HG02973 (cell line): ENCODE data around the gene ROBO1.

Experiments used
- ATAC-seq: cut with Tn5 transposase; IDR thresholded peaks from one replicate; pipeline ENCODE4 v1.9.1; 2021; ENCODE audit warnings: moderate library complexity; ENCODE audit not compliant: unreplicated experiment

Gene ROBO1

GRCh38 chr3:78940128-78940527 lies 827.7 kb downstream of the ROBO1 start:
- ATAC-seq: no peak

GRCh38 chr3:78937475-78937874 lies 830.3 kb downstream of the ROBO1 start:
- no peak for ATAC-seq

- no peak for ATAC-seq
Measured at GRCh38 chr3:78927759-78928158, 840.0 kb downstream of the ROBO1 start.

- no peak for ATAC-seq
Measured at GRCh38 chr3:78926523-78926922, 841.3 kb downstream of the ROBO1 start.

- no peak for ATAC-seq
Measured at GRCh38 chr3:78924711-78925110, 843.1 kb downstream of the ROBO1 start.

GRCh38 chr3:78919021-78919755 lies 848.6 kb downstream of the ROBO1 start:
- peak; percentile 79 for ATAC-seq

- peak; percentile 38 for ATAC-seq
Measured at GRCh38 chr3:78918361-78919020, 849.3 kb downstream of the ROBO1 start.

GRCh38 chr3:78917536-78917935 lies 850.3 kb downstream of the ROBO1 start:
- no peak for ATAC-seq

- no peak for ATAC-seq
Measured at GRCh38 chr3:78913711-78914110, 854.1 kb downstream of the ROBO1 start.

- ATAC-seq: no peak
Measured at GRCh38 chr3:78912687-78913086, 855.1 kb downstream of the ROBO1 start.

- no peak for ATAC-seq
Measured at GRCh38 chr3:78912259-78912658, 855.5 kb downstream of the ROBO1 start.

- no peak for ATAC-seq
Measured at GRCh38 chr3:78911394-78911793, 856.4 kb downstream of the ROBO1 start.

- ATAC-seq: no peak
Measured at GRCh38 chr3:78908236-78908635, 859.6 kb downstream of the ROBO1 start.

- no peak for ATAC-seq
Measured at GRCh38 chr3:78907367-78907766, 860.4 kb downstream of the ROBO1 start.

- ATAC-seq: no peak
Measured at GRCh38 chr3:78906930-78907329, 860.9 kb downstream of the ROBO1 start.

- no peak for ATAC-seq
Measured at GRCh38 chr3:78906245-78906644, 861.6 kb downstream of the ROBO1 start.

GRCh38 chr3:78905700-78906099 lies 862.1 kb downstream of the ROBO1 start:
- no peak for ATAC-seq

GRCh38 chr3:78901544-78901943 lies 866.3 kb downstream of the ROBO1 start:
- no peak for ATAC-seq

GRCh38 chr3:78900880-78901279 lies 866.9 kb downstream of the ROBO1 start:
- ATAC-seq: no peak

- no peak for ATAC-seq
Measured at GRCh38 chr3:78900426-78900825, 867.4 kb downstream of the ROBO1 start.

GRCh38 chr3:78895528-78895927 lies 872.3 kb downstream of the ROBO1 start:
- ATAC-seq: no peak

- ATAC-seq: no peak
Measured at GRCh38 chr3:78894787-78895186, 873.0 kb downstream of the ROBO1 start.

GRCh38 chr3:78893161-78893560 lies 874.6 kb downstream of the ROBO1 start:
- ATAC-seq: no peak
